Endodermal cell (in vitro differentiated cells): ENCODE results near the gene RFX7. TPM values are rescaled to one million over a fixed set of nuclear protein-coding genes. Genes with fewer than 3 reads are reported as not detected.

ENCODE experiments used
- DNase-seq: peaks from one replicate; pipeline ENCODE4 v3.0.0-alpha.2; 2017
- H3K27ac ChIP-seq: 2 replicates; pipeline ENCODE4 v1.5.1; 2013; ENCODE audit warnings: mild to moderate bottlenecking, low read depth, low read length, moderate library complexity
- H3K27me3 ChIP-seq: 2 replicates; pipeline ENCODE4 v1.6.1; 2013; ENCODE audit warnings: mild to moderate bottlenecking, low read length, moderate library complexity; ENCODE audit not compliant: insufficient read depth, control insufficient read depth, poor library complexity, severe bottlenecking
- H3K36me3 ChIP-seq: 2 replicates; pipeline ENCODE4 v1.7.0; 2013; ENCODE audit warnings: mild to moderate bottlenecking, low read length, moderate library complexity; ENCODE audit not compliant: control insufficient read depth, insufficient read depth
- H3K4me1 ChIP-seq: one replicate; pipeline ENCODE4 v1.7.0; 2013; ENCODE audit warnings: low read length; ENCODE audit not compliant: control insufficient read depth, insufficient read depth
- H3K4me3 ChIP-seq: 2 replicates; pipeline ENCODE4 v1.5.1; 2013; ENCODE audit warnings: mild to moderate bottlenecking, low read length, moderate library complexity
- H3K9ac ChIP-seq: 2 replicates; pipeline ENCODE4 v1.6.1; 2013; ENCODE audit warnings: mild to moderate bottlenecking, low read length, moderate library complexity; ENCODE audit not compliant: poor library complexity, severe bottlenecking; ENCODE audit errors: extremely low read depth
- H3K9me3 ChIP-seq: 2 replicates; pipeline ENCODE4 v1.6.1; 2013; ENCODE audit warnings: mild to moderate bottlenecking, low read length, moderate library complexity; ENCODE audit not compliant: control insufficient read depth
- H3K27ac Mint-ChIP-seq: 2 replicates; pipeline ENCODE4 v1.8.0; 2020; ENCODE audit warnings: mixed read lengths
- H3K27me3 Mint-ChIP-seq: 2 replicates; pipeline ENCODE4 v1.8.0; 2021; ENCODE audit warnings: mild to moderate bottlenecking, mixed read lengths; ENCODE audit not compliant: insufficient read depth
- H3K36me3 Mint-ChIP-seq: 2 replicates; pipeline ENCODE4 v1.8.0; 2020; ENCODE audit warnings: low read depth, mixed read lengths
- H3K4me1 Mint-ChIP-seq: 2 replicates; pipeline ENCODE4 v1.8.0; 2020; ENCODE audit warnings: mixed read lengths
- H3K4me3 Mint-ChIP-seq: 2 replicates; pipeline ENCODE4 v1.8.0; 2020; ENCODE audit warnings: mild to moderate bottlenecking, moderate library complexity, mixed read lengths
- H3K9me3 Mint-ChIP-seq: 2 replicates; pipeline ENCODE4 v1.8.0; 2020; ENCODE audit warnings: mild to moderate bottlenecking, mixed read lengths
- WGBS, 2 experiments: methylation state at CpG; one replicate each; pipeline versions ENCODE4 v1.1.5 to v1.1.7; 2013; ENCODE audit warnings: missing lambda C conversion rate in 2 of 2, mixed read lengths in 1 of 2; ENCODE audit not compliant: insufficient coverage in 1 of 2, insufficient read length in 1 of 2; 5-methylcytosine and 5-hydroxymethylcytosine counted together
- total RNA-seq, 2 donors: library from RNA; stranded (reverse); fragmentation: NEBNext Ultra II Directional in 1 of 2; extraction: Animal tissue kit (Norgen Biotek cat#: 25700) in 1 of 2; gene quantifications; 2 replicates in 1 of 2; 3 replicates in 1 of 2; pipeline ENCODE4 v1.2.1, GENCODE V29; 2021
- TF ChIP-seq, protein P1 (sequence below): fragments of 200-600 bp; sonication (generic); conservative IDR thresholded peaks from 2 replicates; pipeline ENCODE4 v1.5.0; 2021; ENCODE audit warnings: antibody characterized with exemption, mild to moderate bottlenecking

RFX7 gene
- total RNA-seq, 2 donors from 2014 or later: 19.3 to 25.3 TPM

- Mint-ChIP-seq H3K4me1 (peaks cover 4% of the 10 kb centered on the region), H3K27ac (no peak overlapping the region), H3K9me3 (no peaks in the 10 kb centered on the region), H3K27me3 (no peaks in the 10 kb centered on the region), H3K36me3 (peaks cover 24% of the 10 kb centered on the region), H3K4me3 (no peak overlapping the region)
- no peak overlapping the region for H3K4me3 ChIP-seq
- no peaks in the 10 kb centered on the region for H3K4me1 ChIP-seq
- H3K9me3 ChIP-seq: no peaks in the 10 kb centered on the region
- peaks cover 4% of the 10 kb centered on the region for H3K36me3 ChIP-seq
- no peak overlapping the region for H3K27ac ChIP-seq
- H3K9ac ChIP-seq: no peak overlapping the region
- TF ChIP-seq, protein P1, sequence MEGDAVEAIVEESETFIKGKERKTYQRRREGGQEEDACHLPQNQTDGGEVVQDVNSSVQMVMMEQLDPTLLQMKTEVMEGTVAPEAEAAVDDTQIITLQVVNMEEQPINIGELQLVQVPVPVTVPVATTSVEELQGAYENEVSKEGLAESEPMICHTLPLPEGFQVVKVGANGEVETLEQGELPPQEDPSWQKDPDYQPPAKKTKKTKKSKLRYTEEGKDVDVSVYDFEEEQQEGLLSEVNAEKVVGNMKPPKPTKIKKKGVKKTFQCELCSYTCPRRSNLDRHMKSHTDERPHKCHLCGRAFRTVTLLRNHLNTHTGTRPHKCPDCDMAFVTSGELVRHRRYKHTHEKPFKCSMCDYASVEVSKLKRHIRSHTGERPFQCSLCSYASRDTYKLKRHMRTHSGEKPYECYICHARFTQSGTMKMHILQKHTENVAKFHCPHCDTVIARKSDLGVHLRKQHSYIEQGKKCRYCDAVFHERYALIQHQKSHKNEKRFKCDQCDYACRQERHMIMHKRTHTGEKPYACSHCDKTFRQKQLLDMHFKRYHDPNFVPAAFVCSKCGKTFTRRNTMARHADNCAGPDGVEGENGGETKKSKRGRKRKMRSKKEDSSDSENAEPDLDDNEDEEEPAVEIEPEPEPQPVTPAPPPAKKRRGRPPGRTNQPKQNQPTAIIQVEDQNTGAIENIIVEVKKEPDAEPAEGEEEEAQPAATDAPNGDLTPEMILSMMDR: no peak
- WGBS, 2 experiments: no CpG with 5 or more reads among the region's 1 CpG
- no peak for DNase-seq
- no peaks in the 10 kb centered on the region for H3K27me3 ChIP-seq
Measured at GRCh38 chr15:56175788-56176187, 67.9 kb downstream of the RFX7 start.

DNA sequence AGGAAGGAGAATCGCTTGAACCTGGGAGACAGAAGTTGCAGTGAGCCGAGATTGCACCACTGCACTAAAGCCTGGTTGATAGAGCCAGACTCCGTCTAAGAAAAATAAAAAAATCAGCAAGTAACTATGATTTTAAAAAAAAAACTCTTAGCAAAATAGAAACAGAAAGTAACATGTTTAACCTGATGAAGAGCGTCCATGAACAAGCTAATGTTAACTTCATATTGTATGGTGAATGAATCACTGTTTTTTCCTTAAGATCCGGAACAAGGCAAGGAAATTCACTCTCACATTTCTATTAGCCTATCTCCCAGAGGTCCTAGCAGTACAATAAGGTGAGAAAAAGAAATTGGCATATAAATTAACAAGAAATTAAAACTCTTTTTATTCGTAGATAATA lies 69.0 kb downstream of the RFX7 start:
- no peak overlapping the region for H3K9ac ChIP-seq
- peaks cover 4% of the 10 kb centered on the region for H3K36me3 ChIP-seq
- no peaks in the 10 kb centered on the region for H3K9me3 Mint-ChIP-seq
- H3K9me3 ChIP-seq: no peaks in the 10 kb centered on the region
- H3K4me1 Mint-ChIP-seq: peaks cover 4% of the 10 kb centered on the region
- TF ChIP-seq, protein P1: no peak
- no peak overlapping the region for H3K27ac ChIP-seq
- H3K36me3 Mint-ChIP-seq: peaks cover 25% of the 10 kb centered on the region
- no peaks in the 10 kb centered on the region for H3K27me3 Mint-ChIP-seq
- no peaks in the 10 kb centered on the region for H3K4me1 ChIP-seq
- H3K27ac Mint-ChIP-seq: no peak overlapping the region
- DNase-seq: no peak
- no peaks in the 10 kb centered on the region for H3K27me3 ChIP-seq
- WGBS, 2 experiments: 98 to 100% methylated on average over 1 to 4 of the region's 6 CpGs
- no peak overlapping the region for H3K4me3 Mint-ChIP-seq
- H3K4me3 ChIP-seq: no peak overlapping the region

- peaks cover 1% of the 10 kb centered on the region for H3K36me3 ChIP-seq
- H3K4me1 ChIP-seq: no peaks in the 10 kb centered on the region
- H3K9me3 ChIP-seq: no peaks in the 10 kb centered on the region
- H3K4me1 Mint-ChIP-seq: peaks cover 2% of the 10 kb centered on the region
- 83 to 89% methylated on average over 1 to 2 of the region's 2 CpGs for WGBS, 2 experiments
- peaks cover 23% of the 10 kb centered on the region for H3K36me3 Mint-ChIP-seq
- H3K4me3 Mint-ChIP-seq: no peak overlapping the region
- H3K9ac ChIP-seq: no peak overlapping the region
- no peak overlapping the region for H3K4me3 ChIP-seq
- no peak overlapping the region for H3K27ac Mint-ChIP-seq
- no peak for DNase-seq
- TF ChIP-seq, protein P1: no peak
- no peaks in the 10 kb centered on the region for H3K9me3 Mint-ChIP-seq
- H3K27me3 Mint-ChIP-seq: no peaks in the 10 kb centered on the region
- H3K27ac ChIP-seq: no peak overlapping the region
- H3K27me3 ChIP-seq: no peaks in the 10 kb centered on the region
Measured at GRCh38 chr15:56168394-56168793, 75.3 kb downstream of the RFX7 start.
